Type B pancreatic cell (in vitro differentiated cells): ENCODE results near the gene BIN1. TPM values are rescaled to one million over a fixed set of nuclear protein-coding genes. Genes with fewer than 3 reads are reported as not detected.

Experiments used
- DNase-seq: peaks from one replicate; pipeline ENCODE4 v3.0.0; 2021; ENCODE audit warnings: mixed read lengths; ENCODE audit not compliant: unreplicated experiment; ENCODE audit errors: extremely low spot score
- H3K27ac Mint-ChIP-seq: 2 replicates; pipeline ENCODE4 v1.8.0; 2021; ENCODE audit warnings: mild to moderate bottlenecking, mixed read lengths
- H3K27me3 Mint-ChIP-seq: 2 replicates; pipeline ENCODE4 v1.8.0; 2021; ENCODE audit warnings: mixed read lengths
- H3K36me3 Mint-ChIP-seq: 2 replicates; pipeline ENCODE4 v1.8.0; 2021; ENCODE audit warnings: mixed read lengths
- H3K4me1 Mint-ChIP-seq: one replicate; pipeline ENCODE4 v1.8.0; 2021; ENCODE audit warnings: mixed read lengths; ENCODE audit not compliant: unreplicated experiment
- H3K4me3 Mint-ChIP-seq: 2 replicates; pipeline ENCODE4 v1.8.0; 2021; ENCODE audit warnings: mild to moderate bottlenecking, mixed read lengths
- H3K9me3 Mint-ChIP-seq: 2 replicates; pipeline ENCODE4 v1.8.0; 2021; ENCODE audit warnings: mixed read lengths
- total RNA-seq: library from RNA; stranded (reverse); gene quantifications from 2 replicates; pipeline ENCODE4 v1.2.1, GENCODE V29; 2021; ENCODE audit warnings: low replicate concordance
- TF ChIP-seq, protein P1 (sequence below): fragments of 200-600 bp; sonication (generic); conservative IDR thresholded peaks from 2 replicates; pipeline ENCODE4 v1.5.0; 2021; ENCODE audit warnings: antibody characterized with exemption, mild to moderate bottlenecking

Gene BIN1
- total RNA-seq, 1 donor from 2014 or later = 63.4 TPM

DNA sequence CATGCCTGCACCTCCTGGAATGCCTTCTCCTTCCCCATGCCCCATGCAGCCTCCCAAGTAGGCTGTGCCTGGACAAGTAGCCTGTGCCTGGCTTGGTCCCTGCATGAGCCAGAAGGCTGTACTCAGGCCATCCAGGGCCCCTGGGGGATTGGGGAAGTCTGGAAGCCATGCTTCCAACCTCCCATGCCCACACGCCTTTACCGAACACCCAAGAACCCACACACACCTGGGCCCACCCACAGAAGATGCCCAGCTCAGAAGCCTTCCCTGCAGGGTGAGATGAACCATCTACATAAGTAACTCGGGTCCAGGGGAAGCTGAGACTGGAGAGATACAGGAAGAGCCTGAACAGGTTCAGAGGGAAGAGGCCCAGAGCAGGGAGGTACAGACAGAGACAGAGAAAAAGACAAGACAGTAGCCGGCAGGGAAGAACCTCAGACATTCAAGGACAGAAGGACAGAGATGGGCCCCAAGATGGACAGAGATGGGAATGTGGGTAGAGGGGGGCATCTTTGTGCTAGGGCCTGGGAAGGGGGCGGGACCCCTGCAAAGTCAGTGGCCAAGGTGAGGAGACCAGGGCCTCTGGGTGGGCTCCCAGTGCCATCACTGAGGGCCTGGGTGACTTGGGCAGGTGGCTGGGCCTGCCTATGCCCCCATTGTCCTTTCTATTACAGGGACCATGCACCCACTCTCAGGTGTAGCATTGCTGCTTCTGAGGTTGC, 4.3 kb downstream of the BIN1 start:
- Mint-ChIP-seq H3K4me3 (peak overlapping the region; percentile 26), H3K27ac (no peak overlapping the region), H3K36me3 (peaks cover 3% of the 10 kb centered on the region), H3K27me3 (peaks cover 2% of the 10 kb centered on the region), H3K9me3 (no peaks in the 10 kb centered on the region), H3K4me1 (peaks cover 38% of the 10 kb centered on the region)
- no peak for DNase-seq
- TF ChIP-seq, protein P1, sequence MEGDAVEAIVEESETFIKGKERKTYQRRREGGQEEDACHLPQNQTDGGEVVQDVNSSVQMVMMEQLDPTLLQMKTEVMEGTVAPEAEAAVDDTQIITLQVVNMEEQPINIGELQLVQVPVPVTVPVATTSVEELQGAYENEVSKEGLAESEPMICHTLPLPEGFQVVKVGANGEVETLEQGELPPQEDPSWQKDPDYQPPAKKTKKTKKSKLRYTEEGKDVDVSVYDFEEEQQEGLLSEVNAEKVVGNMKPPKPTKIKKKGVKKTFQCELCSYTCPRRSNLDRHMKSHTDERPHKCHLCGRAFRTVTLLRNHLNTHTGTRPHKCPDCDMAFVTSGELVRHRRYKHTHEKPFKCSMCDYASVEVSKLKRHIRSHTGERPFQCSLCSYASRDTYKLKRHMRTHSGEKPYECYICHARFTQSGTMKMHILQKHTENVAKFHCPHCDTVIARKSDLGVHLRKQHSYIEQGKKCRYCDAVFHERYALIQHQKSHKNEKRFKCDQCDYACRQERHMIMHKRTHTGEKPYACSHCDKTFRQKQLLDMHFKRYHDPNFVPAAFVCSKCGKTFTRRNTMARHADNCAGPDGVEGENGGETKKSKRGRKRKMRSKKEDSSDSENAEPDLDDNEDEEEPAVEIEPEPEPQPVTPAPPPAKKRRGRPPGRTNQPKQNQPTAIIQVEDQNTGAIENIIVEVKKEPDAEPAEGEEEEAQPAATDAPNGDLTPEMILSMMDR = no peak

- Mint-ChIP-seq H3K27me3 (no peaks in the 10 kb centered on the region), H3K4me1 (peaks cover 37% of the 10 kb centered on the region), H3K27ac (no peak overlapping the region), H3K9me3 (no peaks in the 10 kb centered on the region), H3K36me3 (peaks cover 3% of the 10 kb centered on the region), H3K4me3 (no peak overlapping the region)
- no peak for DNase-seq
- TF ChIP-seq, protein P1 = no peak
These were observed 5.0 kb downstream of the BIN1 start for GRCh38 chr2:127101756-127102477.

DNA sequence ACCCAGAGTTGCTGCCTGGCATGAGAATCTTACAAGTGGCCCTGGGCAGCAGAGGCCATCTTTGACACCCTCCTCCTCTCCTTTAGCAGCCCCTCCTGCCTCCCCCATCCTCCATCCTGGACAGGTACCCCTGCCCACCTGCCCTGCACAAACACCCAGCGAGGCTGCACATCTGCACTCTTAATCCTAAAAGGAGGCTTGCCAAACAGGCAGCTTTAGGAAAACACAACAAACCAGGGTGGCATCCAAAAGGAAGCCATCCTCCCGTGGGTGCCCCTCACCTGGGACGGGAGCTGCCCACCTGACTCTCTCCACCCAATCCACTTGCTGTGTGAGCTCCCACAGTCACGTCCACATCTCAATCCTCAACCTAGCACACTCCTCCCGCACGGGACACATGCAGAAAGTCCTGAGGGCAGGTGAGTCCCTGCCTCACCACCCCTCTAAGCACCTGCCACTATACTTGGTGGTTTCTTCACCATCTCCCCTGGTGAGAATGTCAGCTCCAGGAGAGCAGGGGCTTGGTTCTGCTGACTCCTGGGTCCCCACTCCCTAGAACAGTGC, 5.8 kb downstream of the BIN1 start:
- H3K4me3 Mint-ChIP-seq = no peak overlapping the region
- peak overlapping the region; percentile 79 for H3K27ac Mint-ChIP-seq
- no peaks in the 10 kb centered on the region for H3K27me3 Mint-ChIP-seq
- H3K36me3 Mint-ChIP-seq = peaks cover 3% of the 10 kb centered on the region
- H3K4me1 Mint-ChIP-seq = peaks cover 38% of the 10 kb centered on the region
- no peaks in the 10 kb centered on the region for H3K9me3 Mint-ChIP-seq
- no peak for DNase-seq
- TF ChIP-seq, protein P1 = no peak

DNA sequence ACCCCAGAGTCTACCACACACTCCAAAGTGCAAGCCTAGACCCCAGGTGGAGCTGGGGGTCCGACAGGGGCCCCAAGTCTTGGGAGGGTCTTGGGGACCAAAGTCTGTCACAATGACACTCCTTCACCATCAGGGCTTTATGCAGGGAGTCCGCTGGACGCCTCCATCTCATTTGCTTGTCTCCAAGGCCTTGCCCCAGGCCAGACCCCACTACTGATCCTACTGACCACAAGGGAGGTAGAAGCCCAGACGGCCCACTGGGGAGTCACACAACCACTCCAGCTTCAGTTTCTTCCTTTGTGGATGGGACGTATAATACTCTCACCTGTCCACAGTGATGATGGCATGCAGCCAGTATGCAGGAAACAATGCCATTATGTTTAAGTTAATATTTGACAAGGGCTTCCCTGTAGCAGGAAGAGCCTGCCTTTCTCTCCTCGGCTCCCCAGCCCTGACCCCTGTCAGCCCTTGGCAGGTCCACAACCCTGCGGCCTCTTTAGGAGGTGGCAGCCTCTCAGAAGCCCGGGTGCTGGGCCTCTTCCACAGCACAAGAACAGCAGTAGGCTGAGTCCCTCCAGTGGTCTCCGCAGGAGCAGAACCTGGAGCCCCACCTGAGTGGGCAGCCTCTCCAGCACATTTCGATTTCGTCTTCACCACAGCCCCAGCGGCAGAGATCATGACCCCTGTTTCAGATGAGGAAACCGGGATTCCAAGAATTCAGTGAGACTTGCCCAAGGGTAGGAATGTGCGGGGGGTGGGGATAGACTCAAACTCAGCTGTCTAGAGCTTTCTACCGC, 6.5 kb downstream of the BIN1 start:
- Mint-ChIP-seq H3K27me3 (no peaks in the 10 kb centered on the region), H3K27ac (peak overlapping the region; percentile 79), H3K9me3 (no peaks in the 10 kb centered on the region), H3K4me3 (peak overlapping the region; percentile 47), H3K36me3 (peaks cover 3% of the 10 kb centered on the region), H3K4me1 (peaks cover 45% of the 10 kb centered on the region)
- DNase-seq = no peak
- TF ChIP-seq, protein P1 = no peak

DNA sequence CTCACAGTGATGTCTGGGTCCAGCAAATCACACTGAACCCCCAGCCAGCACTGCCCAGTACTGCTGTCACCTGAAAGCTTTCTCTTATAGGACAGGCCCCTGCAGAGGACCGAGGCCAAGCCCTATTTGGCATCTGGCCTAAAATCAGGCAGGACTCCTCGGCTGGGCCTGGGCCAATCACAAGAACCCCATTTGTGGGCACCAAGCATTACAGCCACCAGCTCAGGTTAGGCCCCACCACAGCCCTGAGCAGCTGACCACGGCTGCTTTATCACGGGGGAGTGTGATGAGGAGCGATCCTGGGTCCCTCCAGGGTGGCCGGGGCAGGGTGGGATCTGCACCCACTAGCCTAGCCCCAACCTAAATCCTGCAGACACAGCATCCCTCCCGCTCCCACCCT, 8.2 kb downstream of the BIN1 start:
- TF ChIP-seq, protein P1 = no peak
- Mint-ChIP-seq H3K27me3 (no peaks in the 10 kb centered on the region), H3K9me3 (no peaks in the 10 kb centered on the region), H3K27ac (no peak overlapping the region), H3K36me3 (peaks cover 3% of the 10 kb centered on the region), H3K4me3 (no peak overlapping the region), H3K4me1 (peaks cover 50% of the 10 kb centered on the region)
- DNase-seq = no peak
